K562 (cell line): ENCODE measurements around the gene DTX4. TPM values are rescaled to one million over a fixed set of nuclear protein-coding genes. Genes with fewer than 3 reads are reported as not detected.

ENCODE experiments used
- ATAC-seq: fragments of 200-7000 bp; cut with Tn5 transposase; 3 replicates; pipeline ENCODE4 v1.9.1; 2020; ENCODE audit warnings: moderate library complexity
- BruUV-seq: library from RNA; stranded (reverse); fragments of 400-500 nt; replicated peaks from 2 replicates; lab custom pipeline; 2021; lab: Mats Ljungman, UMichigan
- CTCF ChIA-PET: fragments of 300-600 bp; formaldehyde crosslinking; extraction: SDS; loops from one replicate; lab custom pipeline; 2021; ENCODE audit warnings: low intra/inter-chr PET ratio; lab: Yijun Ruan, JAX
- POLR2A ChIA-PET: fragments of 300-600, 350-650 bp; sonication (Branson Sonifier 250); formaldehyde crosslinking; extraction: SDS; loops from one replicate; lab custom pipeline; 2021; ENCODE audit warnings: antibody characterized with exemption, inconsistent platforms; lab: Yijun Ruan, JAX
- DNase-seq, 4 experiments: peaks; one replicate each; pipeline versions ENCODE4 v3.0.0 to v3.0.0-alpha.2; 2011 to 2018; ENCODE audit warnings: low spot score in 3 of 4, mixed read lengths in 3 of 4; ENCODE audit errors: extremely low read depth in 1 of 4
- FAIRE-seq: peaks from 2 replicates; lab custom pipeline; 2011; peaks lifted over from hg19 to GRCh38; lab: Jason Lieb, UNC
- H2AFZ ChIP-seq: 2 replicates; pipeline ENCODE4 v1.6.0; 2011; ENCODE audit warnings: low read depth, low read length, control low read depth, inconsistent platforms
- H3K27ac ChIP-seq: fragments of 200-600 bp; 3 replicates; pipeline ENCODE4 v1.8.0; 2011; ENCODE audit warnings: low read depth, mild to moderate bottlenecking, control low read depth, inconsistent platforms, low read length, moderate library complexity, mixed read lengths; ENCODE audit errors: extremely low read depth
- H3K27me3 ChIP-seq, 2 experiments: fragments of 300-600 bp in 1 of 2; 2 replicates in 1 of 2; 3 replicates in 1 of 2; pipeline versions ENCODE4 v1.6.0 to v1.8.0; 2011; ENCODE audit warnings: inconsistent platforms in 2 of 2, low read length in 2 of 2, mild to moderate bottlenecking in 1 of 2, mixed read lengths in 1 of 2, moderate library complexity in 1 of 2; ENCODE audit not compliant: control insufficient read depth in 2 of 2, insufficient read depth in 2 of 2
- H3K36me3 ChIP-seq: fragments of 300-600 bp; 3 replicates; pipeline ENCODE4 v1.8.0; 2011; ENCODE audit warnings: mild to moderate bottlenecking, low read length, inconsistent platforms; ENCODE audit not compliant: control insufficient read depth, insufficient read depth
- H3K4me1 ChIP-seq, 2 experiments: fragments of 200-600 bp in 1 of 2; replicated peaks in 1 of 2; 2 replicates in 1 of 2; 3 replicates in 1 of 2; pipeline versions ENCODE4 v1.5.1 to v1.8.0; 2011; ENCODE audit warnings: inconsistent platforms in 2 of 2, low read length in 2 of 2, mild to moderate bottlenecking in 1 of 2, mixed read lengths in 1 of 2, moderate library complexity in 1 of 2; ENCODE audit not compliant: control insufficient read depth in 2 of 2, insufficient read depth in 2 of 2
- H3K4me2 ChIP-seq: 2 replicates; pipeline ENCODE4 v1.6.1; 2011; ENCODE audit warnings: low read length, control low read depth, inconsistent platforms, mixed read lengths; ENCODE audit not compliant: insufficient read depth
- H3K4me3 ChIP-seq: fragments of 200-600 bp; sonication (generic), shearing (Covaris generic); 2 replicates; pipeline ENCODE4 v1.5.1; 2016; ENCODE audit warnings: control low read depth, inconsistent platforms
- H3K79me2 ChIP-seq: fragments of 200-600 bp; 3 replicates; pipeline ENCODE4 v1.8.0; 2011; ENCODE audit warnings: low read length, inconsistent platforms; ENCODE audit not compliant: control insufficient read depth, insufficient read depth
- H3K9ac ChIP-seq, 2 experiments: 2 replicates each; pipeline versions ENCODE4 v1.6.0 to v1.6.1; 2011; ENCODE audit warnings: low read depth in 2 of 2, low read length in 2 of 2, control low read depth in 1 of 2, inconsistent platforms in 1 of 2, mild to moderate bottlenecking in 1 of 2, mixed read lengths in 1 of 2; ENCODE audit not compliant: insufficient read depth in 1 of 2
- H3K9me1 ChIP-seq: one replicate; pipeline ENCODE4 v1.6.0; 2011; ENCODE audit warnings: inconsistent platforms, mild to moderate bottlenecking, low read length, moderate library complexity; ENCODE audit not compliant: control insufficient read depth, insufficient read depth
- H3K9me3 ChIP-seq: replicated peaks from 2 replicates; pipeline ENCODE4 v1.5.1; 2011; ENCODE audit warnings: low read depth, low read length, inconsistent platforms; ENCODE audit not compliant: control insufficient read depth, insufficient read depth
- H4K20me1 ChIP-seq: replicated peaks from 2 replicates; pipeline ENCODE4 v1.6.1; 2011; ENCODE audit warnings: low read length, inconsistent platforms, mixed read lengths; ENCODE audit not compliant: control insufficient read depth, insufficient read depth
- BCOR ChIP-seq: fragments of 450-650 bp; IDR thresholded peaks from 2 replicates; pipeline ENCODE4 v1.6.1; 2016
- DACH1 ChIP-seq: fragments of 450-650 bp; IDR thresholded peaks from 2 replicates; pipeline ENCODE4 v1.6.1; 2018; ENCODE audit not compliant: partially characterized antibody
- KAT8 ChIP-seq: fragments of 450-650 bp; IDR thresholded peaks from 2 replicates; pipeline ENCODE4 v1.6.1; 2016; ENCODE audit warnings: low read depth, mild to moderate bottlenecking
- PYGO2 ChIP-seq: fragments of 450-650 bp; IDR thresholded peaks from 2 replicates; pipeline ENCODE4 v1.6.1; 2016; ENCODE audit warnings: mild to moderate bottlenecking, missing genetic modification characterization, moderate library complexity, missing compliant biosample characterization
- SNRNP70 ChIP-seq: fragments of 200-400 bp; formaldehyde crosslinking; optimal IDR thresholded peaks from 2 replicates; pipeline ENCODE3; 2017; ENCODE audit warnings: low read depth, low read length
- SUPT5H ChIP-seq: fragments of 450-650 bp; IDR thresholded peaks from 2 replicates; pipeline ENCODE4 v1.6.1; 2016
- WHSC1 ChIP-seq: IDR thresholded peaks from one replicate; pipeline ENCODE4 v1.6.1; 2012; ENCODE audit warnings: low read length, control low read depth, inconsistent platforms
- ZNF41 ChIP-seq: fragments of 250-450 bp; sonication (Bioruptor Pico); conservative IDR thresholded peaks from 2 replicates; pipeline ENCODE4 v1.4.0; 2020; ENCODE audit warnings: mild to moderate bottlenecking
- WGBS: fragments of 100-300 bp; shearing (Covaris generic); methylation state at CpG from one replicate; pipeline ENCODE4 v1.1.6; 2016; ENCODE audit warnings: low coverage, mixed read lengths; ENCODE audit not compliant: insufficient coverage; ENCODE audit errors: missing lambda C conversion rate; 5-methylcytosine and 5-hydroxymethylcytosine counted together
- in situ Hi-C: fragments of 300-500 bp; cut with MboI; formaldehyde crosslinking; loops from 4 replicates; pipeline ENCODE4 v1.15.0; 2018; ENCODE audit warnings: inconsistent platforms, mixed read lengths
- intact Hi-C: fragments of 100-400 bp; cut with micrococcal nuclease; formaldehyde crosslinking; loops from 2 replicates; pipeline ENCODE4 v1.14.2; 2022
- polyA plus RNA-seq, 8 experiments: library from polyadenylated mRNA; depleted of rRNA in 4 of 8; stranded (reverse) in 5 of 8; unstranded in 3 of 8; fragments of >200 nt; fragmentation: Nextera tagmentation in 2 of 8; fragmentation: Illumina TruSeq in 1 of 8; extraction: Ambion mirVana in 2 of 8; extraction: Trizol in 1 of 8; gene quantifications; 2 replicates each; pipeline versions ENCODE4 v1.2.1 to v1.2.3, GENCODE V29; 2011 to 2014; ENCODE audit warnings: inconsistent platforms in 1 of 8, missing spikeins in 1 of 8
- total RNA-seq, 7 experiments: library from RNA; depleted of rRNA in 6 of 7; stranded (reverse); fragments of >200 nt in 6 of 7; fragmentation: Illumina TruSeq in 2 of 7; extraction: Trizol in 2 of 7; gene quantifications; 2 replicates each; pipeline versions ENCODE4 v1.2.1 to v1.2.3, GENCODE V29; 2011 to 2021; ENCODE audit warnings: low replicate concordance in 1 of 7
- TF ChIP-seq, protein P1 (sequence below): fragments of 250-450 bp; sonication (Bioruptor Pico); IDR thresholded peaks from 2 replicates; pipeline ENCODE4 v1.6.1; 2021; ENCODE audit warnings: mild to moderate bottlenecking

Gene DTX4
- total and polyA plus RNA-seq, 9 of the 15 experiments (the other 6 are each of a cell fraction or from before 2014, with no cell fraction given): 0.03 to 0.47 (median 0.04) TPM; not detected in 4

DNA sequence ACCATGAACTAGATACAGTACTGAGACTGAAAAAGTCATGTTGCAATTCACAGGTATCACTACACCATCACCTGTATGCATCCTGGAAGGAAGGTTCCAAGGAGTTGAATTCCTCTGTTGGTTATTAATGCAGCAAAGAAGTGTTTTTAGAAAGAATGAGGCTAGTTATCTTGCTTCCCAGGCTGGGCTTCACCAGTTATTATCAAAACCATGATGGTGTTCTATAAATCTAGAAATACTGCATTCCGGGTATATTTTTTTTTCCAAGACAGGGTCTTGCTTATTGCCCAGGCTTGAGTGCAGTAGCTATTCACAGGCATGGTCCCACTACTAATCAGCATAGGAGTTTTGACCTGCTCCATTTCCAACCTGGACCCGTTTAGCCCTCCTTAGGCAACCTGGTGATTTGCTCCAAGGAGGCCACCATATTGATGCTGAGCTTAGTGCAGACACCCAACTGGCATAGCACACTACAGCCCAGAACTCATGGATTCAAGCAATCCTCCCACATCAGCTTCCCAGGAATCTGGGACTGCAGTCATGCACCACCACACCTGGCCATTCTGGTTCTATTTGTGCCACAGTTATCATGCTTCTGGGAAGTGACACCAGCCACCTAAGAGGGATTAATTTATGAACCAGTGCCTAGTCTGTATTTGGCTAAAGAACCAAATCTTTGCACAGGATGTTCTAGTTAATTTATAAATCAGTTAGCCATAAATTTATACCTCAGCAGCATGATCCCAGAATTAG lies 42.4 kb downstream of the DTX4 start:
- TF ChIP-seq ZNF41: no peak
- TF ChIP-seq, protein P1, sequence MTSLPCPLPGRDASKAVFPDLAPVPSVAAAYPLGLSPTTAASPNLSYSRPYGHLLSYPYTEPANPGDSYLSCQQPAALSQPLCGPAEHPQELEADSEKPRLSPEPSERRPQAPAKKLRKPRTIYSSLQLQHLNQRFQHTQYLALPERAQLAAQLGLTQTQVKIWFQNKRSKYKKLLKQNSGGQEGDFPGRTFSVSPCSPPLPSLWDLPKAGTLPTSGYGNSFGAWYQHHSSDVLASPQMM: no peak
- no peak for TF ChIP-seq WHSC1
- TF ChIP-seq DACH1: no peak
- no peak for TF ChIP-seq PYGO2 (tag)
- TF ChIP-seq SUPT5H: no peak
- TF ChIP-seq BCOR: no peak
- no peak for TF ChIP-seq KAT8
- TF ChIP-seq SNRNP70: no peak
- no peak for ATAC-seq
- Histone ChIP-seq H3K4me2 (no peak overlapping the region), H3K36me3 (no peaks in the 10 kb centered on the region), H3K9me3 (no peaks in the 10 kb centered on the region), H4K20me1 (no peaks in the 10 kb centered on the region), H3K79me2 (no peaks in the 10 kb centered on the region), H3K9ac (no peak overlapping the region), H3K4me3 (no peak overlapping the region), H3K27me3 (peaks cover 4 to 26% of the 10 kb centered on the region in 2 experiments; a peak in 3 of 5 replicates), H3K4me1 (no peaks in the 10 kb centered on the region), H3K9me1 (no peaks in the 10 kb centered on the region), H3K27ac (no peak overlapping the region), H2AFZ (no peak overlapping the region)
- DNase-seq: no peak
- intact Hi-C loops (no loop called here), in situ Hi-C loops (no loop called here)
- 0% methylated on average over 2 of the region's 2 CpGs for WGBS
- CTCF ChIA-PET: no interaction called here
- BruUV-seq: no TSS peak
- POLR2A ChIA-PET: interaction anchor here (0.8 kb wide), 1 partner anchor 15 kb away, joined by 3 read pairs; no protein-coding TSS in a partner anchor
- no peak for FAIRE-seq
